Suprapubic skin (tissue), 4 donors: ENCODE measurements around the gene VRK3. TPM values are rescaled to one million over a fixed set of nuclear protein-coding genes. Genes with fewer than 3 reads are reported as not detected.
A peak's percentile ranks its signal among the peaks of the same experiment; 100 is the strongest.

Source experiments
- DNase-seq, 2 donors: peaks; one replicate each; pipeline ENCODE4 v3.0.0-alpha.2; 2019; ENCODE audit warnings: low spot score in 2 of 2
- H3K27ac ChIP-seq: fragments of 200-600 bp; sonication (generic); one replicate; pipeline ENCODE4 v1.5.1; 2019
- H3K27me3 ChIP-seq: fragments of 200-600 bp; sonication (generic); one replicate; pipeline ENCODE4 v1.5.1; 2019
- H3K36me3 ChIP-seq: fragments of 200-600 bp; sonication (generic); one replicate; pipeline ENCODE4 v1.5.1; 2019
- H3K4me1 ChIP-seq: fragments of 200-600 bp; sonication (generic); one replicate; pipeline ENCODE4 v1.5.1; 2019
- H3K4me3 ChIP-seq: fragments of 200-600 bp; sonication (generic); one replicate; pipeline ENCODE4 v1.5.1; 2019; ENCODE audit warnings: mild to moderate bottlenecking
- H3K9me3 ChIP-seq: fragments of 200-600 bp; sonication (generic); one replicate; pipeline ENCODE4 v1.5.1; 2019
- CTCF ChIP-seq, 2 donors: fragments of 200-600 bp in 1 of 2; fragments of 450-650 bp in 1 of 2; sonication (generic) in 1 of 2; IDR thresholded peaks; one replicate each; pipeline ENCODE4 v1.5.1; 2016 to 2019; ENCODE audit warnings: antibody characterized with exemption in 2 of 2, mild to moderate bottlenecking in 1 of 2, moderate library complexity in 1 of 2
- EP300 ChIP-seq: sonication (generic); formaldehyde crosslinking; IDR thresholded peaks from one replicate; pipeline ENCODE4 v1.6.1; 2017; ENCODE audit warnings: antibody characterized with exemption
- POLR2A ChIP-seq, 2 donors: fragments of 450-650 bp; IDR thresholded peaks; one replicate each; pipeline ENCODE4 v1.6.1; 2017; ENCODE audit warnings: antibody characterized with exemption in 2 of 2, mild to moderate bottlenecking in 2 of 2, moderate library complexity in 2 of 2
- POLR2AphosphoS5 ChIP-seq, 3 donors: sonication (generic); formaldehyde crosslinking; IDR thresholded peaks; one replicate each; pipeline ENCODE4 v1.6.1; 2017; ENCODE audit warnings: antibody characterized with exemption in 3 of 3
- WGBS: methylation state at CpG from one replicate; pipeline ENCODE4 v1.1.5; 2018; 5-methylcytosine and 5-hydroxymethylcytosine counted together
- total RNA-seq, 4 donors: library from RNA; depleted of rRNA; stranded (reverse); fragments of >200 nt; gene quantifications; one replicate each; pipeline ENCODE4 v1.1.0, GENCODE V29; 2016

VRK3 gene
- total RNA-seq, 4 donors from 2014 or later, result 21.8 to 53.6 (median 35.8) TPM

- H3K27me3 ChIP-seq, result no peaks in the 10 kb centered on the region
- no peak overlapping the region for H3K27ac ChIP-seq
- no peaks in the 10 kb centered on the region for H3K4me1 ChIP-seq
- no peak for TF ChIP-seq EP300
- TF ChIP-seq CTCF (IDR thresholded peaks at IDR 0.05), result peak; percentile 50 to 74
- H3K9me3 ChIP-seq, result no peaks in the 10 kb centered on the region
- peaks cover 67% of the 10 kb centered on the region for H3K36me3 ChIP-seq
- WGBS, result 52% methylated on average over 10 of the region's 10 CpGs
- DNase-seq, result peak in 1 of 2 donors; percentile 84
- no peak overlapping the region for H3K4me3 ChIP-seq
These were observed 41.4 kb downstream of the VRK3 start for GRCh38 chr19:49983645-49984229.

- Histone ChIP-seq H3K27me3 (no peaks in the 10 kb centered on the region), H3K4me3 (no peak overlapping the region), H3K4me1 (no peaks in the 10 kb centered on the region), H3K27ac (no peak overlapping the region), H3K9me3 (no peaks in the 10 kb centered on the region), H3K36me3 (peaks cover 76% of the 10 kb centered on the region)
- TF ChIP-seq EP300 (no peak), CTCF (IDR thresholded peaks at IDR 0.05) (no peak), POLR2AphosphoS5 (IDR thresholded peaks at IDR 0.05) (no peak), POLR2A (IDR thresholded peaks at IDR 0.05) (no peak)
- DNase-seq, result no peak
- 91% methylated on average over 19 of the region's 21 CpGs for WGBS
These were observed 43.3 kb downstream of the VRK3 start for GRCh38 chr19:49981603-49982593.

GRCh38 chr19:49978324-49978723 is 46.8 kb downstream of the VRK3 start:
- TF ChIP-seq POLR2AphosphoS5 (IDR thresholded peaks at IDR 0.05) (no peak), EP300 (no peak), CTCF (IDR thresholded peaks at IDR 0.05) (no peak), POLR2A (IDR thresholded peaks at IDR 0.05) (no peak)
- no peak for DNase-seq
- 85% methylated on average over 11 of the region's 11 CpGs for WGBS
- peaks cover 68% of the 10 kb centered on the region for H3K36me3 ChIP-seq
- H3K4me1 ChIP-seq, result no peaks in the 10 kb centered on the region
- H3K4me3 ChIP-seq, result no peak overlapping the region
- no peak overlapping the region for H3K27ac ChIP-seq
- H3K9me3 ChIP-seq, result no peaks in the 10 kb centered on the region
- no peaks in the 10 kb centered on the region for H3K27me3 ChIP-seq

GRCh38 chr19:49977881-49978280 is 47.3 kb downstream of the VRK3 start:
- Histone ChIP-seq H3K27ac (no peak overlapping the region), H3K36me3 (peaks cover 68% of the 10 kb centered on the region), H3K4me1 (no peaks in the 10 kb centered on the region), H3K9me3 (no peaks in the 10 kb centered on the region), H3K27me3 (no peaks in the 10 kb centered on the region), H3K4me3 (no peak overlapping the region)
- no peak for DNase-seq
- TF ChIP-seq POLR2A (IDR thresholded peaks at IDR 0.05), result no peak
- WGBS, result 84% methylated on average over 10 of the region's 18 CpGs

GRCh38 chr19:49977076-49977475 is 48.1 kb downstream of the VRK3 start:
- Histone ChIP-seq H3K27ac (no peak overlapping the region), H3K27me3 (no peaks in the 10 kb centered on the region), H3K4me3 (no peak overlapping the region), H3K4me1 (no peaks in the 10 kb centered on the region), H3K9me3 (no peaks in the 10 kb centered on the region), H3K36me3 (peaks cover 66% of the 10 kb centered on the region)
- WGBS, result 84% methylated on average over 13 of the region's 13 CpGs
- no peak for DNase-seq
- TF ChIP-seq POLR2A (IDR thresholded peaks at IDR 0.05) (no peak), CTCF (IDR thresholded peaks at IDR 0.05) (no peak), EP300 (no peak), POLR2AphosphoS5 (IDR thresholded peaks at IDR 0.05) (no peak)
